22Rv1 (cell line): ENCODE measurements around the gene NLRP13.

Experiments
- H3K27ac ChIP-seq: fragments of 450-650 bp; 2 replicates; pipeline ENCODE4 v1.5.1; 2017
- ZFX ChIP-seq: fragments of 450-650 bp; IDR thresholded peaks from 2 replicates; pipeline ENCODE4 v1.6.1; 2017; ENCODE audit warnings: antibody characterized with exemption, borderline replicate concordance
- TF ChIP-seq, protein P1 (sequence below): fragments of 450-650 bp; IDR thresholded peaks from 2 replicates; pipeline ENCODE4 v1.5.1; 2017; ENCODE audit warnings: mild to moderate bottlenecking

Gene NLRP13, protein sequence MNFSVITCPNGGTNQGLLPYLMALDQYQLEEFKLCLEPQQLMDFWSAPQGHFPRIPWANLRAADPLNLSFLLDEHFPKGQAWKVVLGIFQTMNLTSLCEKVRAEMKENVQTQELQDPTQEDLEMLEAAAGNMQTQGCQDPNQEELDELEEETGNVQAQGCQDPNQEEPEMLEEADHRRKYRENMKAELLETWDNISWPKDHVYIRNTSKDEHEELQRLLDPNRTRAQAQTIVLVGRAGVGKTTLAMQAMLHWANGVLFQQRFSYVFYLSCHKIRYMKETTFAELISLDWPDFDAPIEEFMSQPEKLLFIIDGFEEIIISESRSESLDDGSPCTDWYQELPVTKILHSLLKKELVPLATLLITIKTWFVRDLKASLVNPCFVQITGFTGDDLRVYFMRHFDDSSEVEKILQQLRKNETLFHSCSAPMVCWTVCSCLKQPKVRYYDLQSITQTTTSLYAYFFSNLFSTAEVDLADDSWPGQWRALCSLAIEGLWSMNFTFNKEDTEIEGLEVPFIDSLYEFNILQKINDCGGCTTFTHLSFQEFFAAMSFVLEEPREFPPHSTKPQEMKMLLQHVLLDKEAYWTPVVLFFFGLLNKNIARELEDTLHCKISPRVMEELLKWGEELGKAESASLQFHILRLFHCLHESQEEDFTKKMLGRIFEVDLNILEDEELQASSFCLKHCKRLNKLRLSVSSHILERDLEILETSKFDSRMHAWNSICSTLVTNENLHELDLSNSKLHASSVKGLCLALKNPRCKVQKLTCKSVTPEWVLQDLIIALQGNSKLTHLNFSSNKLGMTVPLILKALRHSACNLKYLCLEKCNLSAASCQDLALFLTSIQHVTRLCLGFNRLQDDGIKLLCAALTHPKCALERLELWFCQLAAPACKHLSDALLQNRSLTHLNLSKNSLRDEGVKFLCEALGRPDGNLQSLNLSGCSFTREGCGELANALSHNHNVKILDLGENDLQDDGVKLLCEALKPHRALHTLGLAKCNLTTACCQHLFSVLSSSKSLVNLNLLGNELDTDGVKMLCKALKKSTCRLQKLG

DNA sequence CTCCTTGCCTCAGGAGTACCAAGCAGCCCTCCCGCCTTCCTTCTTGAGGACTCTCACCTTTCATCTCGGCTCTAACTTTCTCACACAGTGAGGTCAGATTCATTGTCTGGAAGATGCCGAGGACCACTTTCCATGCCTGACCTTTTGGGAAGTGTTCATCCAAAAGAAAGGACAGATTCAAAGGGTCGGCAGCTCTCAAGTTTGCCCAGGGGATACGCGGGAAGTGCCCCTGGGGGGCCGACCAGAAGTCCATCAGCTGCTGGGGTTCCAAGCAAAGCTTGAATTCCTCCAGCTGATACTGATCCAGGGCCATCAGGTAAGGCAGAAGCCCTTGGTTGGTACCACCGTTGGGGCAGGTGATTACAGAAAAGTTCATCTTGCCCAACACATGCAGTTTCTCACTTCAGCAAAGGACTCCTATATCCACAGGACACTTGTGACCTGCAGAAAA lies at the start of gene NLRP13:
Gene NLRP13 (minus strand): TSS at position 401 of the 451 bp plus-strand sequence. CDS start 25 bp downstream, at position 376.
- no peak for TF ChIP-seq ZFX
- TF ChIP-seq, protein P1, sequence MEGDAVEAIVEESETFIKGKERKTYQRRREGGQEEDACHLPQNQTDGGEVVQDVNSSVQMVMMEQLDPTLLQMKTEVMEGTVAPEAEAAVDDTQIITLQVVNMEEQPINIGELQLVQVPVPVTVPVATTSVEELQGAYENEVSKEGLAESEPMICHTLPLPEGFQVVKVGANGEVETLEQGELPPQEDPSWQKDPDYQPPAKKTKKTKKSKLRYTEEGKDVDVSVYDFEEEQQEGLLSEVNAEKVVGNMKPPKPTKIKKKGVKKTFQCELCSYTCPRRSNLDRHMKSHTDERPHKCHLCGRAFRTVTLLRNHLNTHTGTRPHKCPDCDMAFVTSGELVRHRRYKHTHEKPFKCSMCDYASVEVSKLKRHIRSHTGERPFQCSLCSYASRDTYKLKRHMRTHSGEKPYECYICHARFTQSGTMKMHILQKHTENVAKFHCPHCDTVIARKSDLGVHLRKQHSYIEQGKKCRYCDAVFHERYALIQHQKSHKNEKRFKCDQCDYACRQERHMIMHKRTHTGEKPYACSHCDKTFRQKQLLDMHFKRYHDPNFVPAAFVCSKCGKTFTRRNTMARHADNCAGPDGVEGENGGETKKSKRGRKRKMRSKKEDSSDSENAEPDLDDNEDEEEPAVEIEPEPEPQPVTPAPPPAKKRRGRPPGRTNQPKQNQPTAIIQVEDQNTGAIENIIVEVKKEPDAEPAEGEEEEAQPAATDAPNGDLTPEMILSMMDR: no peak
- H3K27ac ChIP-seq: no peak within 1 kb of the TSS

DNA sequence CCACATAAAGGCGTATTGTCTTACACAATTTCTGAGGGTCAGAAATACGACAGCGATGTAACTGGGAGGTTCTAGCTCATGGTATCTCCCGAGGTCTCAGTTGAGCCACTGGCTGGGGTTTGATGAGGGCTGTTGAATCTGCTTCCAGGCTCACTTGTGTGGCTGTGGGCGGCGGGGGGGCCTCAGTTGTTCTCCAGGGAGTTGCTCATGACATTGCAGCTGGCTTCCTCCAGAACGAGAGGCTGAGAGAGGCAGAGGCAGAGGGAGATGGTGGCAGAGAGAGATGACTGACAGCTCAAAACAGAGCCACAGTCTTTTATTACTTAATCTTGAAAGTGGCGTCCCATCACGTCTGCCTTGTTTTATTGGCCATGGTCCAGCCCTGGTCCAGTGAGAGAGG lies 48.3 kb upstream of the NLRP13 start:
- H3K27ac ChIP-seq: no peak overlapping the region
- TF ChIP-seq, protein P1: no peak
- TF ChIP-seq ZFX: no peak

DNA sequence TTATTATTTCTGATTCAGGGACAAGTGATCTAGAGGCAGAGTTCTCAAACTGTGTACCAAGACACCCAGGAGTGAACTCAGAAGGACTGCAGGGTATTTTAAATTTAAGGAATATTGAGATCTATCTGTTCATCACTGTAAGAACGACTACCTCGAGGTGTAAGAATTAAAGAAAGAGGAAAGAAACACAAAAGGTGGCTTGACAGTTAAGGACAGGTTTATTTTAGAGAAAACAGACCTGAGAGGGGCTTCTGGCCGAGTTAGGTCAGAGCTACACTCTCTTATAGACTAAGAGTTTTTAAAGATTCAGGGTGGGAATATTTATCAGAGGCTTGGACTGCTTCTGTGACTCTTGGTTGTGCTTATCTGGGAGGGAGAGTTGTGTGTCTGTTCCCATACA lies 41.8 kb upstream of the NLRP13 start:
- no peak overlapping the region for H3K27ac ChIP-seq
- no peak for TF ChIP-seq ZFX
- TF ChIP-seq, protein P1: no peak

DNA sequence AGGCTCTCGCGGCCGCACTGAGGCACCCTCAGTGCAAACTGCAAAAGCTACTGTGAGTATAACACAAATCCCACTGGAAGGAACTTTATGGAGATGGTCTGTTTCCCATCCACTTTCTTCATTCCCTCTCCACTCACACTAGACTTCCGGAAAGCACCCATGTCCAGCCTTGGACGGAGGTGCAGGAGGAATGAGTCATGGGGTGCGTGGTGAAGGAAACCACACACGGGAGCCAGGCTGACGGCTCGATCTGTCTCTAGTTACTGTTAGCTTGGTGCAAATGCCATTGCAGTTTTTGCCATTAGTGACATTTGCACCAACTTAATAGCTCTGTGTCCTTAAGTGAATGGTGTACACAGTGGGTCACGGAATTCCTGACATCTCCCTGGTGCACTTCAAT lies 30.1 kb upstream of the NLRP13 start:
- no peak overlapping the region for H3K27ac ChIP-seq
- no peak for TF ChIP-seq ZFX
- TF ChIP-seq, protein P1: no peak

GRCh38 chr19:55959996-55960675 lies 28.0 kb upstream of the NLRP13 start:
- no peak for TF ChIP-seq ZFX
- TF ChIP-seq, protein P1: no peak
- H3K27ac ChIP-seq: no peak overlapping the region

DNA sequence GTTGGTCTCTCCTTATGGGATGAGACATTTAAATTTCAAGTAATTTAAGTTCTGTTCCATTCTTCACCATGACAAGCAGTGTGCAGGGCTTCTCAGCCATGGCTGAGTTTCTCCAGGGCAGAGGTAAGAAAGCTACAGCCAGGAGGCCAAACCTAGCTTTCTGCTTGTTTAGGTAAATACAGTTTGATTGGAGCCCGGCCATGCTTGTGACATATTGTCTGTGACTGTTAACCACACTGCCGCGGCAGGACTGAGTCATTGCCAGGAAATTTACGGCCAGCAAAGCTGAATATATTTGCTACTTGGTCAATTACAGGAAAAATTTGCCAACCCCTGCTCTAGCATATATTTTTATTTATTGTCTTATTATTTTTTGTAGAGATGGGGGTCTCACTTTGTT lies 26.2 kb upstream of the NLRP13 start:
- H3K27ac ChIP-seq: no peak overlapping the region
- TF ChIP-seq, protein P1: no peak
- TF ChIP-seq ZFX: no peak
